ENCODE results near the gene UTF1. TPM values are rescaled to one million over a fixed set of nuclear protein-coding genes. Genes with fewer than 3 reads are reported as not detected.
A peak's percentile ranks its signal among the peaks of the same experiment; 100 is the strongest.

UTF1 gene
- total and polyA plus RNA-seq, 2 donors (not counting 1 experiment from before 2014, with no cell fraction given), result 0.10 to 0.25 TPM

- ATAC-seq (ENCODE audit: low read depth), result no peak
Observed at GRCh38 chr10:133225707-133226191, 4.3 kb upstream of the UTF1 start.

More at GRCh38 chr10:133225707-133226191, 4.3 kb upstream of the UTF1 start:
- Histone ChIP-seq H3K4me1 (ENCODE audit: control insufficient read depth in 2 of 2, insufficient read depth in 2 of 2, low read length in 2 of 2) (peaks cover 19 to 20% of the 10 kb centered on the region in 2 donors), H3K9me3 (ENCODE audit: control extremely low read depth in 1 of 3, control insufficient read depth in 2 of 3, insufficient read depth in 1 of 3, low read length in 2 of 3) (peaks cover 0 to 16% (median 0%) of the 10 kb centered on the region in 3 donors), H4K20me1 (ENCODE audit: control insufficient read depth, insufficient read depth, low read length, poor library complexity, severe bottlenecking) (no peaks in the 10 kb centered on the region), H3K79me2 (ENCODE audit: control insufficient read depth, insufficient read depth, low read length) (no peaks in the 10 kb centered on the region), H3K27me3 (replicated peaks in 1 of 4; ENCODE audit: control extremely low read depth in 1 of 4, control insufficient read depth in 3 of 4, insufficient read depth in 4 of 4, low read length in 3 of 4) (peaks cover 0 to 48% (median 21%) of the 10 kb centered on the region in 4 experiments), H3K4me3 (ENCODE audit: control extremely low read depth in 1 of 5, extremely low read depth in 1 of 5, insufficient read depth in 1 of 5, low read depth in 2 of 5, low read length in 4 of 5) (no peak overlapping the region), H2AFZ (ENCODE audit: insufficient read depth, low read depth, low read length, poor library complexity, severe bottlenecking) (no peak overlapping the region), H3K27ac (ENCODE audit: low read length in 2 of 2) (no peak overlapping the region), H3K9ac (ENCODE audit: low read length) (no peak overlapping the region), H3K4me2 (replicated peaks; ENCODE audit: low read depth, low read length, poor library complexity, severe bottlenecking) (peak overlapping the region; percentile 35), H3K36me3 (replicated peaks in 1 of 2; ENCODE audit: control extremely low read depth in 1 of 2, control insufficient read depth in 1 of 2, extremely low read depth in 1 of 2, insufficient read depth in 2 of 2, low read length in 1 of 2) (no peaks in the 10 kb centered on the region)
- TF ChIP-seq CTCF (IDR thresholded peaks at IDR 0.05) (no peak), EZH2 (IDR thresholded peaks at IDR 0.05; ENCODE audit: borderline replicate concordance, insufficient read depth, low read depth, low read length, poor library complexity, severe bottlenecking) (no peak)
- CTCF ChIA-PET, result interaction anchor here (1.9 kb wide), 1 partner anchor 32 kb away, joined by 6 read pairs; no protein-coding TSS in a partner anchor
- Mint-ChIP-seq H3K4me1 (peaks cover 17% of the 10 kb centered on the region), H3K27me3 (peaks cover 43% of the 10 kb centered on the region), H3K4me3 (peak overlapping the region; percentile 13), H3K27ac (no peak overlapping the region), H3K9me3 (ENCODE audit: insufficient read depth) (no peaks in the 10 kb centered on the region)
- WGBS (ENCODE audit: insufficient coverage), result 52% methylated on average over 23 of the region's 23 CpGs
- intact Hi-C loops (cut with micrococcal nuclease), result no loop called here
- POLR2A ChIA-PET, result no interaction called here
- DNase-seq, result no peak
